Femur (tissue), 1 donor: Measurements from ENCODE around the gene COL23A1.

ENCODE experiments used
- DNase-seq: peaks from one replicate; pipeline ENCODE4 v3.0.0-alpha.2; 2017

The COL23A1 gene

DNA sequence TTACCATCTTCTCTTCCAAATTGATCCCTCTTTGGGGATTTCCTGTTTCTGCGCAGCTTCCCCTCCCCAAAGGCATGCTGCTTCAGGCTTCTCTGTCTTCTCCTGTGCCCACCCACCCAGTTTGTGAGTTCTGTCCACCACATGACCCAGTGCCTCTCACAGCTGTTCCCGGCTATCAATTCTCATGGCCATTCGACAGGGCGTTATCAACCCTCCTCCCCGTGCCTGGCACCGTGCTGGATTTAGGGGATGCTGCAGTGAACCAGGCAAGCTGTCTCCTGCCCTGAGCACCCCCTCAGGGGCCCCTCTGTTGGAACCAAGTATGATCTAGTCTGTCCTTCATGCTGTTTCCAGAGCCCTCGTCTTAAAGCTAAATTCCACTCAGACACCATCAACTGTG, 38.7 kb downstream of the COL23A1 start:
- DNase-seq = no peak

DNA sequence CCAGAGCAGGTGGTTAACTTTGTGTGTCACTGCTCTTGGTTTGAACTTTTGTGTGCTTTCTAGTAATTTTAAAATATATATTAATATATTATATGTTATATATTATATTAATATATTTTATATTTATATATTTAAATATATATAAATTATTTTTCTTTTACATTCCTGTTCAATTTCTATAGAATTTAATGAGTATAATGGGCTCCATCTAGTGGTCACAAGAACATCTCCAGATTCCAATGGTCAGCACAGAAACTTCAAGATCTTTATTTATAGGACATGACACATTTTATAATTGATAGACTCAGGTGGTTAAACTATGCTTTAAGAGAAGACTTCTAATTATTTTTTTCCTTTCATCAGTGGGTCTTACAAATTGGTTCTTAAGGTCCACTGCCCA, 39.1 kb downstream of the COL23A1 start:
- DNase-seq = no peak

DNA sequence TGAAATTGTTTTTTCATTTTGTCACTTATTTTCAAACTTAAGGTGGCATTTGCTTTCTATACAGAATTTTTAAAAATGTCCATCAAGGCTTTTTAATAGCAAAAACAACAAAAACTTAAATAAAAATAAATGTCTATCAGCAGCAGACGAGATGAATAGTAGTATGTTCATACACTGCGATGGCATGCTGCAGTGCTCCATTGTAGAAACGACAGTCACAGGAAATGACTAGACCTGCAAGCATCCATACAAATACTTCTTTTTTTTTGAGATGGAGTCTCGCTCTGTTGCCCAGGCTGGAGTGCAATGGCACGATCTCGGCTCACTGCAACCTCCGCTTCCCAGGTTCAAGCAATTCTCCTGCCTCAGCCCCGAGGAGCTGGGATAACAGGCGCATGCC, 41.4 kb downstream of the COL23A1 start:
- no peak for DNase-seq

DNA sequence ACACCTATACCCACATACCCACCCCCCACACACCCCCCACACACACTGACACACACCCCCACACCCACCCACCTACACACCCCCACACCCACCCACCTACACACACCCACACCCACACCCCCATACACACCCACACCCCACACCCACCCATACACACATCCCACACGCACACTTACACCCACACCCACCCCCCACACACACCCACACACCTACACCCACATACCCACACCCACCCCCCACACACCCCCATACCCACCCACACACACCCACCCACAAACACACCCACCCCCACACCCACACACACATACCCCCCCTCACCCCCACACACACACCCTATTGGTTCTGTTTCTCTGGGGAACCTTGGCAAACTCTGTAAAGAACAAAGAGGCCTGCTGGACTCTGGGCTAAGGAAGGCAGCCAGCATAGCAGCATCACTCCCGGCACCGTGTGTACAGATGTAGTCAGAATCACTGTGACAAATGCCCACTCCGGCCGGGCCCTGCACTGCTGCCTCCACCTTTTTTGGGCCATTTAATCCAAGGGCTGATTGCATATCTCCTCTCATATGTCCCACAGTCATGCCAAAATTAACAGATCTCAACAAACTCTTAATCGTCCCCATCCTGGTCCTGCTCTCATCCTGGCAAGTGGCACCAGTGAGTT, 42.3 kb downstream of the COL23A1 start:
- DNase-seq = no peak

DNA sequence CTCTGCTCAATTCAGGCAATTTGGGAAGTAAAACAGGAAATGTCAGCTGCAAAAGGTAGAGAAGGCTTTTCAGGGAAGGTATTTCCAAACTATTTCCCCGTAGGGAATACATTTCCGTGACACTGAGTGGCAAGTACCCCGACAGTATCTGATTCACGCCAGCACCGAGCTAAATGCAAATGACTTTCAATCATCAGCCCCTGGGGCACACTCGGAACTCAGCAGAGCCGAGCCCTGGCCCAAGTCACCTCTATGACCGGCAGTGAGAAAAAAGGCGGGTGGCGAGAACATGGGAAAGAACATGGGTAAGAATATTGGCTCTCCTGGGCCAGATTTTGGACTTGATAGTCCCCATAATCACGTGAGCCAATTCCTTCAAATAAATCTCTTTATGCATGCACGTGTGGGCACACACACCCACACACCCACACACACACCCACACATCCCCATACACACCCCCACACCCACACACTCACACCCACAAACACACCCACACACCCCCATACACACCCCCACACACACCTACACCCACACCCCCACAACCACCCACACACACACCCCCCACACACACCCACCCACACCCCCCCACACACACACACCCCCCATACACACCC, 43.0 kb downstream of the COL23A1 start:
- no peak for DNase-seq

DNA sequence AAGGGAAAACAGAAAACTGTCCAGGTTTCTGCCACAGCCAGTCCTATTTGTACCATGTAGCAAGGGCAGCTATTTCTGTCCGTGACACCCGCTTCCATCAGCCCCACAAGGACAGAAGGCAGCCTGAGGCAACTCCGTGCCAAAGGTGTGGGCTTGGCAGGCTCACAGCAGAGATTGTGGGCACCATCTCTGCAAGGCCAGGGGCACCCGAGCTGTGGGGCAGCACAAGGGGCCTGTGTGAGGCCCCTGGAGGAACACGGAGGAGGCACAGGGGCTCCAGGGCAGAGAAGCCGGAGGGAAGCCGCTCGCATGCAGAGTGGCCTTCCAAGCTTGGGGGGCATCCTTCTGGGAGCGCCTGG, 43.5 kb downstream of the COL23A1 start:
- DNase-seq = no peak

DNA sequence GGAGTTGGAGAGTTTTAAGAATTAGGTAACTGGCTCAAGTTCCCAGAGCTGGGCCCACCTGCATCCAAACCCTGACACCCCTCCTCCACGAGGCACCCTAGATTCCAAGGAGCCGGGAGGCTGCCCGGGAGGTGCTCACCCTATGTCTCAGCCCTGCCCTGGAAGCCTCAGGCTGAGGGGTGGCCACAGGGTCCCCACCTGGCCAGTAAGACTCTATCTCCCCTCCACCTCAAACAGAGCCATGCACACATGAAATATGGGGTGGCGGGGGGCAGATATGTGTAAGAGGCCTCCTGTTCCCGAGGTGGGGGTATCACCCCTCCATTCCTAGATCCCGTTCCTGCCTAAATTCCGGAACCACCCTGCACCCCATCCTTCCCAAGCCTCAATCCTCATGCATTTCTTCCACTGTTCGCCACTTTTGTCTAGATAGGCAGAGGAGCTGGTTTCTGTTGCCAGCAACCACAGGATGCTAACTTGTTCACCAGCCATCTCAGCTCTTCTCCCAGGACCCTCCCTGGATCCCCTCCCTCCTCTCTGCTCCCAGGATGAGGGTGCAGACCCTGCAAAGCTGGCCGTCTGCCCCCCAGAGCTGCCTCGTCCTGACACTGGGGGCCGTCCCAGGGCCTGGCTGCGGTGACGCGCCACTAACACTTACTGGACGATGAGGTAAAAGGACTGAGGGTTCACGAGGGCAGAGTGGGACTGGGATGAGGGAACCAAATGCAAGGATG, 44.1 kb downstream of the COL23A1 start:
- no peak for DNase-seq

DNA sequence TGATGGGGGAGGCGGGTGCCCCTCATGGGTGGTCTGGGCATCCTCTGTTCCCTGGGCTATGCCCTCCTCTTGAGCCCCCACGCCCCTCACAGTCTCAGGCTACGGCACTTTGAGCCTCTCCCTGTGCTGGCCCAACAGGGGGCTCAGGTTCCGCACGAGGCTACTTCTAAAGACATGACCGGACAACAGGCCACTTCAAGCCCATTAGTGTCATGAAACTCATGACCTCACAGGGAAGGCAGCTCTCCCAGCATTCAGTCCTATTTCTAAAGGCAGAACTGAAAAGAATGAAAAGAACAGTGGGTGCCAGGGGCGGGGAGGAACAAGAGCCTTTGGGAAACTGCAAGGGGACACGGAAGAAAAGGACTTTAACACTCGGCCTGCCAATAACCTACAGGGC, 45.0 kb downstream of the COL23A1 start:
- no peak for DNase-seq

DNA sequence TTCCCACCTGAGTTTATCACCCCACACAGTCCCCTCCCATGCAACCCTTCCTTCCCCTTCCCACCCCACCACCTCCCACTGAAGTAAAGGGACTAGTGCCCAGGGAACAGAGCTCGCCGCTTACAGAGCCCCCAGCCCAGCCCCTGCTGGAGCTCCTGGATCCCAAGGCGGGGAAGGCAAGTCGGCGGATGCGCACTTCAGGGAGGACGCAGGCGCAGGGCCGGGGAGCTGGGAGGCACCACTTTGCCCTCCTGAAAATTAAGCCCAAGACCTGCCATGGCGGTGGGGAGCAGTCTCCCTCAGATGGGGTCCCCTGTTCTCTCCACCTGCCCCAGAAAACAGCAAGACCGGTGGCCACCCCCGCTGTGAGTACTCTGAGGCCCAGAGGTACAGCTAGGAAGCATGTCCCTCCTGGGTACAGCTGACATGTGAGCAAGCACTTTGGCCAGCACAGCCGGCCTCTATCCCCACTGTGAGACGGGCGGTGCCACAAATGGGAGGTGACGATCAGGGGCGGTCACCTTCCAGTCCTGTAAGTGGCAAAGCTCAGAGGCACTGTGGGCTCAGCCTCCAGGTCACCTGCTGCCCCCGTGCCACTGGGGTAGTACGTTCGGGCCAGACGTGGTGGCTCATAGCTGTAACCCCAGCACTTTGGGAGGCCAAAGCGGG, 45.9 kb downstream of the COL23A1 start:
- no peak for DNase-seq

DNA sequence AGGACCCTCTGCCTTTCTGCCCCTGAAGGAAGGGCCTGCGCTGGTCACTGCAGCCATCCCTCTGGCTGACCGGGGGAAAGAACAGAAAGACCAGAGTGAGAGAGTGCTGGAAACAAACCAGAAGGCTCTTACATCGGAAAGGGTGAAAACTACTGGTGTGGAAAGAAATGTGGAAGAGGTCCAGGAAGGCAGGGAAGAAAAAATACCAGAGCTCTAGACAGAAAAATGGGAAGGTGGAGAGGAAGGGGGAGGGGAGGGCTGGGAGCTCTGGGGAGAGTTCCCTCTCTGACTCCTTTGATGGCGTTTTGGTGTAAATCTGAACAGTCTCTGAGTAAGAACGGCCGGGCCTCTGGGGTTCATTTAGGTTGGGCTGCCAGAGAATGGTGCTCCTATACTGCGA, 47.7 kb downstream of the COL23A1 start:
- no peak for DNase-seq

DNA sequence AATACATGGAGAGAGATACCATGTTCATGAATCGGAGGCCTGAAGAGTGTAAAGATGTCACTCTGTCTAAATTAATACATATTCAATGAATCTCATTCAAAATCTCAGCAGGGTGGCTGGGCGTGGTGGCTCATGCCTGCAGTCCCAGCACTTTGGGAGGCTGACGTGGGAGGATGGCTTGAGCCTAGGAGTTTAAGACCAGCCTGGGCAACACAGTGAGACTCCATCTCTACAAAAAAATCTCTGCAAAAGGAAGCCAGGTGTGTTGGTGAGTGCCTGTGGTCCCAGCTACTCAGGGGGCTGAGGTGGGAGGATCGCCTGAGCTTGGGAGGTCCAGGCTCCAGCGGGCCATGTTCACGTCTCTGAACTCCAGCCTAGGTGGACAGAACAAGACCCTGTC, 49.7 kb downstream of the COL23A1 start:
- no peak for DNase-seq

DNA sequence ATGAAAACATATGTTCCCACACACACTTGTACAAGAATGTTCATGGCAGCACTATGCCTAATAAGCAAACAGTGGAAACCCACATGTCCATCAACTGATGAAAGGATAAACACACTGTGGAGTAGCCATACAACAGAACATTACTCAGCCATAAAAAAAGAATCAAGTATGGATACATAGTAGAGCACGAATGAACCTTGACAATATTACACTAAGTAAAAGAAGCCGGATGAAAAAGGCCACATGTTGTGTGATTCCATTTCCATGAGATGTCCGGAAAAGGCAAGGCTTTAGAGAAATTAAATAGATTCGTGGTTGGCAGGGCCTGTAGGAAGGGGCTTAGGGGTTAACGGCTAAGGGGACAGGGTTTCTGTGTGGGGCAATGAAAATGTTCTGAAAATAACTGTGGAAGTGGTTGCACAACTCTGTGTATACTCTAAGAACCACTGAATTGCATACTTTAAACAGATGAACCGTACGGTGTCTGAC, 51.4 kb downstream of the COL23A1 start:
- no peak for DNase-seq

DNA sequence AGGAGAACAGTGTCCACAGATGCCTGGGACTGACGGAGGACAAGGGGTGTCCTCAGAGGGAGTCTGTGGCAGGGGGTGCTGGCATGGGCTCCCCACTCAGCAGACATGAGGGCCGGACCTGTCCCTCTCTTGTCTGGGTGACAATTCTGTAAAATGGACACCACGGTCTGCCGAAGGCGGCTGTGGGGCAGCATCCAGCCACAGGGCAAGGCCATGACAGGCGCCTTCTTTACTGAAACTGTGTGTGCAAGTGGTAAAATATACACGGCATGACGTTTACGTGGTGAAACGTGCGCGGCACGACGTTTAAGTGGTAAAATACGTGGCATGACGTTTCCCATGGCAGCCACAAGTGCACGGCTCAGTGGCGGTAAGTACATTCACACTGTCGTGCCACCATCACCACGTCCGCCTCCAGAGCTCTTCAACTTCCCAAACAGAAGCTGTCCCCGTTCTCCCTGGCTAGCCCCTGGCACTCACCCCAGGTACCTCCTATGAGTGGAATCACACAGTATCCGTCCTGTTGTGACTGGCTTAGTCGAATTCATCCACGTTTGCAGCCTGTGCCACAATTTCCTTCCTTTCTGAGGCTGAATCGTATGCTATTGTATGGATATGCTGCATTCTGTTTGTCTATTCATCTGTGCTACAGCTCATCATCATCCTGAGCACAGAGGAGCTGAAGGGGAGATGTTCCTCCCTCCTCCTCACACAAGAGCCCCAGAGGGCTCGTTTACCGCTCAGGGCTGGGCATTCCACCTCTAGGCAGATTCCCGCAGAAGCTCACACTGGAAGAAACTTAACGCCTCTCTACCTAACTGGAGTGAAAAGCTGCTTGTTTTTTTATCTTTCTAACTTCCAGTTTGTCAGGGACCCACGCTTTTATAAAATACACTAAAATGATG, 52.5 kb downstream of the COL23A1 start:
- no peak for DNase-seq

DNA sequence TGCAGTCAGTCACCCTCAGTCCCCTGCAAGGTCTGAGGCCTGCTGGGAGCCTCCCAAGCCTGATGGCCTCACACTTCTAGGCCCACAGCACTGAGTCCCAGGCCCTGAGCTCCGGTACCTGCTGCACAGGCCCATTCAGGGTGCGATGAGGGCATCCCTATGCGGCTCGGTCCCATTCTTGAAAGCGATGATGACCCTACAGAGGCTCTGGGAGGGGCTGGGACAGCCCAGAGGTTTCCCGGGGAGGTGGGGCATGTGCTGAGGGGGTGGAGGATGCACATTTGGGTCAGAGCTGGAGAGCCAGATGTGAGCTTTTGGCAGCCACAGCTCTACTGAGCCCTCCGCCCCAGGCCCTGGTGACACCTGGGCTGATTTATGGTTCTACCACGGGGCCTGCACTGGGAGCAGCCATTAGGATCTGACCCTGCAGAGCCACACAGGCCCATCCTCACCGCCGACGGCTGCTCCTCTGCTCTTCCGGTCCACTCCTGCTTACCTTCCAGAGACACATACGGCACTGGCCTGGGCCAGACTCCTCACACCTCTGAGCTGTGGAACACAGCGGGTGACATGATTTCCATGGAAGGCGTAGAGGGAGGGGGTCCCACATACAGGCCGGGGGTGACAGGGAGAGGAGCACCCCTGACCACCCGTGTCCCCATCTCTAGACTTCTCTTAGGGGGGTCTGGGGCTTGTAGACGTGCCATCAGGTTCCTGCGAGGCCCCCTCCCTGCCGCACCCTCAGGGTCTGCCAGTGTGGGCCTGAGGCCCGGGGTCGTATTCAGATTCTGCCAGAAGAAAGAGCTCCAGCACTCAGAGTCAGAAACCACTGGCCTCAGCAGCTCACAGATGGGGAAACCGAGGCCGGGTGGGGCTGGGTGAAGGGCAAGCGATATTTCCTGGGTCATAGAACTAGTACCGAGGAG, 53.4 kb downstream of the COL23A1 start:
- no peak for DNase-seq

DNA sequence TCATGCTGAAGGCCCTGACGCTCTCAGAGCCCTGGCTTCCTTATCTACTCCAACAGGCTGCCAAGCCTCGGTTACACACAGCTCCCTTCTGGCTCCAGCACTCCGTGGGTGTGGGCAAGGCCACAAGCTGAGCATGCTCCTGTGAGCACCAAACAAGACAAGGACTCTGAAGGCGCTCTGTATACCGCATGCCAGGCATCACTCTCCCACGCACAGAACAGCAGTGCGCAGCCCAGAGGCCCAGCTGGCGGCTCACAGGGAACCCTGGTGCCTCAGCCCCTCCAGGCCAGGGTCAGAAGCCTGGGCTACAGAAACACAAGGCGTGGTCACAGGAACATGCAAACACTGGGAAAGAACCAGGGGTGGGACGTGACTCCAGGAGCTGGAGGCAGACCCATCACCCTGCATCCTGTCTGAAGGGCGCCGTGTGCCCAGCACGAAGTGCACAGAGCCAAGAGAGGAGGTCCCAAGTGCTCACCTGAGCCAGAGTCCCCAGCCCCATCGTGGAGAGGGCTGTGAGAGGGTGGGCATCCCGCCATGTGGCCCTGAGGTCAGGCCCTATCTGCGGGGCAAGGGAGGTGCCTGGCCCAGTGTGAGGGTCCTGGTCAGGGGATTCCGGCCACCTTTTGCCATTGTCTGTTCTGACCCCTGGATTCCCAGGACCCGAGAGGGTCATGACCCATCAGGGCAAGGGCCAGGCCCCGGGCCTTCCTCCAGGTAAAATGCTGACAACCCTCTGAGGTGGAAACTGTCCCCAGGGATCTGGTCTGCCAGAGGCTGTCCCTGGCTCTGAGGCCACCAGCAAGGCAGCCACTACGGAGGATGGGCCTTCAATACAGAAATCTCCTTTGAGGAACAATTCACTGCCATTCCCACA, 54.7 kb downstream of the COL23A1 start:
- peak; percentile 49 for DNase-seq

DNA sequence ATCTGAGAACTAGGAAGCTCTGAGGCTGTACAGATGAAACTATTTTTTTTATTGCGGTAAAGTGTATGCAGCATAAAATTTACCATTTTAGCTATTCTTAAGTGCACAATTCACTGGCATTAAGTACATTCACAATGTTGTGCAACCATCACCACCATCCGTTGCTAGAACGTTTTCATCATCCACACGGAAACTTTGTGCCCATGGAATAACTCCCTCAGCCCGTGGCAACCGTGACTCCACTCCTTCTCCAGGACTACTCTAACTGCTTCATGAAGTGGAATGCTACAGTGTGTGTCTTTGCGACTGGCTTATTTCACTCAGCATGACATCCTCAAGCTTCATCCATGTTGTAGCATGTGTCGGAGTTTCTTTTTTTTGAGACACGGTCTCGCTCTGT, 57.1 kb downstream of the COL23A1 start:
- DNase-seq = no peak

DNA sequence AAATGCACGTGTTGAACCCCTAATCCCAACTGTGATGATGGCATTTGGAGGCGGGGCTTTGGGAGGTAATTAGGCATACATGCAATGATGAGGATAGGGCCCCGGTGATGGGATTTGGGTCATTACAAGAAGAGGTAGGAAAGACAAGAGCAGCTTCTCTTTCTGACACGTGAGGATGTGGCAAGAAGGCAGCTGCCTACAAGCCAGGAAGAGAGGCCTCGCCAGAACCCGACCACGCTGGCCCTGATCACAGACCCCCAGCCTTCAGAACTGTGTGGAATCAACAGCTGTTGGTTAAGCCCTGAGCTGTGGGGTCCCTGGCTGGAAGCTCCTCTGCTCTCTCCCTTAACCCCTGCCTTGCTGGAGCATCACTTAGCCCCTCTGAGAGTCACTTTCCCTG, 57.5 kb downstream of the COL23A1 start:
- DNase-seq = no peak

DNA sequence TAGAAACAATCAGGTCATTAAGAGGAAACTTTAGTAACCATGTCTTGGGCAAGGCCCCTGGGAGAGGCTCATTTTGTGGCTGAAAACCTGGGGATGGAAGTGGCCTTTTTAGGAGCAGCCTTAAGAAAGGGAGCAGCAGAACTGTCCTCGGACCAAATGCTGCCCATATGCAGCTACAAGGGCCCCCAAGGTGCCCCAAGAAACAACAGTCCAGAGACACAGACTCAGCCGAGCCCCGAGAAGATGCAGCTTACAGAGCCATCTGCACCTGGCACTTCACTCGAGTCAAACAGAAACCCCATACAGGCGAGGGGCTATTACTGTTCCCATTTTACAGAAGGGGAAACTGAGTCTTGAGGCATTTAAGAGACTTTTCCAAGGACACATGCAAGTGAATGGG, 58.0 kb downstream of the COL23A1 start:
- no peak for DNase-seq

DNA sequence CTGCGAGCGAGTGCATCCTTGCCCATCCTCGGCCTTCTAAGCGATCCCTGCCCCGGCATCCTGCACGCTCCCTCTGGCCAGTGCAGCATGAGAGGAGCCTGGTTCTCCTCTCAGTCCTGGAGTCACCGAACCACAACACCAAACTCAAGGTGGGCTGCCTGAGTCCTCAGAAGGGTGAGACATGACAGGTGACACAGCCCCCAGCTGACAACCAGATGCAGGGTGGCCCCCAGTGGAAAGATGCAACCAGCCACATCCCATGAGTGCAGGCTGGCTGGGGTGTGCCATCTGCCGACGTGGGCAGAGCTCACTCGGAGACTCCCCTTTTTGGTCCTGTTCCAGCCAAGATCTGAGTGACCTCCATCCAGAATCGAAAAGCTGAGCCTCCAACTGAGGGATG, 58.4 kb downstream of the COL23A1 start:
- DNase-seq = no peak

DNA sequence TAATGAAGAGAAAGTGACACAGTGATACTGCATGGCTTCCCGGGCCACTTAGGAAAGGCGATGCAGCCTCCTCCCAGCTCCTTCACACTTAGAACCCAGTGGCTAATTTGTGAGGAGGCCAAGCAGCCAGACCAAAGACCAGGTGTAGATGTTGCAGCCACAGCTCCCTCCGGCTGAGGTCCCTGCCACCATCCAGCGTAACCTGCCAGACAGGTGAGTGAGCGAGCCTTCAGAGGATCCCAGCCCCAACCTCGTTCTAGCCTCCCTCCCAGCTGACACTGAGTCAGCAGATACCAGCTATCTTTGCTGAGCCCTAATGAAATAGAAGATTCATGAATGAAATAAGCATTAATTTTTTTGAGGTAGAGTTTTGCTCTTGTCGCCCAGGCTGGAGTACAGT, 59.7 kb downstream of the COL23A1 start:
- DNase-seq = no peak

DNA sequence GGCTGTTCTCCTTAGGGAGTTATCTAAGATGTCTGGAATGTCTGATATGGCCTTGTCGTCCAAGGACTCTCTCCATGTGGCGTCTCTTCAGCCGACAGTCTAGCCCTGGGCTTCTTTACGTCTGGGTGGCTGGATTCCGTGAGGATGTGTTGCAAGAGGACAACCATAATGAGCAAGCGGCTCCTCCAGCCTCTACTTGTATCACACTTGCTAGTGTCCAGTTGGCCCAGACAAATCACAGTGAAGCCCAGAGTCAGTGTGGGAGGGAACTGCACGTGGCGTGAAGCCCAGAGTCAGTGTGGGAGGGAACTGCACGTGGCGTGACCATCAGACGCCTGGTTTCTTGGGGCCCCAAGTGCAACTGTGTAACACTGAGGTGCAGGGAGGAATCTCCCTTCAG, 61.1 kb downstream of the COL23A1 start:
- DNase-seq = no peak
